Cardiac fibroblast (primary cell): ENCODE measurements around the gene PNPT1.

Experiments
- DNase-seq, 2 donors: peaks; one replicate each; pipeline versions ENCODE4 v3.0.0 to v3.0.0-alpha.2; 2010; ENCODE audit warnings: low read depth in 2 of 2
- H3K4me3 ChIP-seq, 2 donors: replicated peaks in 1 of 2; 1 replicate in 1 of 2; 2 replicates in 1 of 2; pipeline ENCODE4 v1.5.1; 2011; ENCODE audit warnings: low read depth in 2 of 2, low read length in 2 of 2, mild to moderate bottlenecking in 2 of 2, moderate library complexity in 1 of 2
- TF ChIP-seq, protein P1 (sequence below): IDR thresholded peaks from one replicate; pipeline ENCODE4 v1.5.1; 2011; ENCODE audit warnings: low read depth, mild to moderate bottlenecking, low read length, inconsistent platforms

Gene PNPT1

DNA sequence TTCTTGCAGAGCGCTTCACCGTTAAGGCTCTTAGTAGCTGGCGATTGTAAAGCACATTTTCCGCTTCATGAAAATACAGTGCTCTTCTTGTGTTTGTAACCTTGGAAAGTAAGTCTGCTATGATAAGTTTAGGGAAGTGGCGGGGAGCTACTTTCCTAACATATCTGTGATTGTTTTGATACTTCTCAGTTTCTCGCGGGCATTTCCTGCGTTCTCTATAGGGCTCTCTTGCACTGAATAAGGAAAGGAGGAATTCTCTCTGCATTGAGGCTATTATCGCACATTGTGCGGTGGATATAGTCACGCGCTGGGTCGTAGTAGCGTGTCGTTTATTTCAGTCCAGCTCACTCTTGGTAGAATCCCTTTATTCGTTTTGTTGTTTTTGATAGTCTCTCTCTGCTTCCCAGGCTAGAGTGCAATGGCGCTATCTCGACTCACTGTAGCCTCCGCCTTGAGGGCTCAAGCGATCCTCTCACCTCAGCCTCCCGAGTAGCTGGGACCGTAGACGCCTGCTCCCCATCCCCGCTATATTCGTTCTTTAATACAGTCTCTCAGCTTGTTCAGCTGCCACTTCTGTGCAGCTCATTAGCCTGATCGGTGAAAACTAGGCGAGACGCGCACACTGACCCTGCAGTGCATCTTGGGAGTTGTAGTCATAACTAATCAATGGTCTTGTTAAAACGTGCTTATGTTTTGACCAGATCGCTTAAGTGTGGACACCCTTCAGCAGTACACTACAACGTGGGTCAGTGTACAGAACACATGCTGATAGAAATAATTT, 75.2 kb downstream of the PNPT1 start:
- H3K4me3 ChIP-seq: peak overlapping the region; percentile 77 to 80
- TF ChIP-seq, protein P1, sequence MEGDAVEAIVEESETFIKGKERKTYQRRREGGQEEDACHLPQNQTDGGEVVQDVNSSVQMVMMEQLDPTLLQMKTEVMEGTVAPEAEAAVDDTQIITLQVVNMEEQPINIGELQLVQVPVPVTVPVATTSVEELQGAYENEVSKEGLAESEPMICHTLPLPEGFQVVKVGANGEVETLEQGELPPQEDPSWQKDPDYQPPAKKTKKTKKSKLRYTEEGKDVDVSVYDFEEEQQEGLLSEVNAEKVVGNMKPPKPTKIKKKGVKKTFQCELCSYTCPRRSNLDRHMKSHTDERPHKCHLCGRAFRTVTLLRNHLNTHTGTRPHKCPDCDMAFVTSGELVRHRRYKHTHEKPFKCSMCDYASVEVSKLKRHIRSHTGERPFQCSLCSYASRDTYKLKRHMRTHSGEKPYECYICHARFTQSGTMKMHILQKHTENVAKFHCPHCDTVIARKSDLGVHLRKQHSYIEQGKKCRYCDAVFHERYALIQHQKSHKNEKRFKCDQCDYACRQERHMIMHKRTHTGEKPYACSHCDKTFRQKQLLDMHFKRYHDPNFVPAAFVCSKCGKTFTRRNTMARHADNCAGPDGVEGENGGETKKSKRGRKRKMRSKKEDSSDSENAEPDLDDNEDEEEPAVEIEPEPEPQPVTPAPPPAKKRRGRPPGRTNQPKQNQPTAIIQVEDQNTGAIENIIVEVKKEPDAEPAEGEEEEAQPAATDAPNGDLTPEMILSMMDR: no peak
- DNase-seq: peak; percentile 58 to 63

DNA sequence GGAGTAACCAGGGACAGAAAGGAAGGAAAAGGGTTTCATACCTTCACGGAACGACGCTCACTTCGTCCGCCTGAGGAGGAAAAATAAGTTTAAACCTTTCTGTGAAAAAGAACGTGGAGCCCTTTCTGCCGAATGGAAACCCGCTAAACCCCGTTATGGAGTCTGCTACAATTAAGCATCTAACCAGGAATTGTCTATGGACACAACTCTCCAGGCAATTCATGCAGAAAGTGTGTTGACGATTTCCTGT, 75.7 kb downstream of the PNPT1 start:
- H3K4me3 ChIP-seq: peak overlapping the region; percentile 77 to 80
- TF ChIP-seq, protein P1: no peak
- no peak for DNase-seq

- peak; percentile 100 for DNase-seq
- TF ChIP-seq, protein P1: peak; percentile 35
- peak within 1 kb of the TSS; percentile 80 to 98 for H3K4me3 ChIP-seq
These were observed 76.2 kb downstream of the PNPT1 start, which contains the start of gene PPP4R3B for GRCh38 chr2:55617175-55618024. TSS of gene PPP4R3B (minus strand) at chr2:55617622. CDS start at chr2:55617285, 337 bp downstream.

- TF ChIP-seq, protein P1: no peak
- H3K4me3 ChIP-seq: peak overlapping the region; percentile 74 to 98
- peak; percentile 70 to 73 for DNase-seq
These were observed 77.0 kb downstream of the PNPT1 start for GRCh38 chr2:55616551-55617174.

DNA sequence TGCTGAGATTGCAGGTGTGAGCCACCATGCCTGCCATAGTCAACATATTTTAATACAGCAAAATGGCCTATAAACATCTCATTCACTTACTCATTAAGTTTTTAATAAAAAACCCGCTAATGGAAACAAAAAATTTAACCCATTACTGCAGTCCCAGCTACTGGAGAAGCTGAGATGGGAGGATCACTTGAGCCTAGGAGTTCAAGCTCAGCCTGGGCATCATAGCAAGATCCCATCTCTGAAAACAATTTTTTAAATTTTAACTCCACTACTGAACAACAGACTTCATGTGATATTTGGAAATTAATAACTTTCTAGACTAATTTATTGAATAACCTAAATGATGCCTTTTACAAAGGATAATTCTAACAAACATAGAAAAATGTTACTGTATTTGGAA, 81.6 kb downstream of the PNPT1 start:
- DNase-seq: no peak
- TF ChIP-seq, protein P1: no peak
- no peak overlapping the region for H3K4me3 ChIP-seq

- no peak for DNase-seq
- TF ChIP-seq, protein P1: no peak
- no peak overlapping the region for H3K4me3 ChIP-seq
These were observed 82.5 kb downstream of the PNPT1 start for GRCh38 chr2:55610954-55611743.
